Ovary (tissue), 9 donors: ENCODE results near the gene RSF1. TPM values are rescaled to one million over a fixed set of nuclear protein-coding genes. Genes with fewer than 3 reads are reported as not detected.

Experiments
- DNase-seq, 5 donors: peaks; one replicate each; pipeline ENCODE4 v3.0.0-alpha.2; 2019 to 2020
- H3K27ac ChIP-seq, 2 donors: fragments of 200-600 bp; one replicate each; pipeline versions ENCODE4 v1.5.1 to v1.8.0; 2019 to 2022
- H3K27me3 ChIP-seq: fragments of 200-600 bp; one replicate; pipeline ENCODE4 v1.8.0; 2022
- H3K36me3 ChIP-seq: fragments of 200-600 bp; sonication (generic); one replicate; pipeline ENCODE4 v1.5.1; 2019
- H3K4me1 ChIP-seq: one replicate; pipeline ENCODE4 v1.8.1; 2013; ENCODE audit warnings: mild to moderate bottlenecking, moderate library complexity; ENCODE audit not compliant: insufficient read depth
- H3K4me3 ChIP-seq: fragments of 200-600 bp; sonication (generic); one replicate; pipeline ENCODE4 v1.5.1; 2017
- H3K9me3 ChIP-seq, 2 donors: fragments of 200-600 bp in 1 of 2; sonication (generic) in 1 of 2; one replicate each; pipeline versions ENCODE4 v1.5.1 to v1.8.1; 2013 to 2019; ENCODE audit warnings: mild to moderate bottlenecking in 1 of 2, moderate library complexity in 1 of 2
- CTCF ChIP-seq, 3 donors: fragments of 450-650 bp in 2 of 3; fragments of 200-600 bp in 1 of 3; IDR thresholded peaks; one replicate each; pipeline versions ENCODE4 v1.5.1 to v1.8.0; 2016 to 2022; ENCODE audit warnings: antibody characterized with exemption in 3 of 3, mild to moderate bottlenecking in 1 of 3
- EP300 ChIP-seq: sonication (generic); formaldehyde crosslinking; IDR thresholded peaks from one replicate; pipeline ENCODE4 v1.6.1; 2017; ENCODE audit warnings: antibody characterized with exemption
- POLR2A ChIP-seq: fragments of 450-650 bp; IDR thresholded peaks from one replicate; pipeline ENCODE4 v1.6.1; 2017; ENCODE audit warnings: antibody characterized with exemption, mild to moderate bottlenecking, moderate library complexity
- WGBS, 3 donors: extraction: QIAGEN DNeasy Blood & Tissue Kit in 1 of 3; methylation state at CpG; one replicate each; pipeline versions ENCODE4 v1.1.5 to v1.1.7; 2013 to 2017; 5-methylcytosine and 5-hydroxymethylcytosine counted together
- intact Hi-C, 4 donors: fragments of 100-400 bp; cut with DNase I; formaldehyde crosslinking; loops; one replicate each; pipeline versions ENCODE4 v1.11.0 to v1.15.1; 2022 to 2023
- polyA plus RNA-seq, 2 donors: library from polyadenylated mRNA; stranded (reverse); fragments of 200-250 nt in 1 of 2; fragments of 350-450 nt in 1 of 2; fragmentation: Illumina TruSeq in 1 of 2; extraction: RNeasy Lipid Tissue Mini Kit (QIAGEN cat#74804) in 1 of 2; gene quantifications; one replicate each; pipeline ENCODE4 v1.2.3, GENCODE V29; 2013 to 2014
- total RNA-seq, 7 donors: library from RNA; depleted of rRNA in 2 of 7; stranded (reverse); fragments of >200 nt in 2 of 7; fragmentation: NEBNext Ultra II Directional in 3 of 7; extraction: Animal tissue kit (Norgen Biotek cat#: 25700) in 3 of 7; gene quantifications; one replicate each; pipeline versions ENCODE4 v1.1.0 to v1.2.4, GENCODE V29; 2016 to 2023
- donor health status: DM: no; HTN: no; CAD: no; lungs with moderate emphysema.
- donor health status: DM: no; HTN: no; CAD: no.
- donor health status: Bipolar disorder and iron deficiency.
- donor health status: DM: yes; HTN: yes; CAD: no.
- donor health status: DM: no; HTN: no; CAD: no.
- donor health status: DM: yes; HTN: yes; CAD: no.

The RSF1 gene
- total and polyA plus RNA-seq, 9 donors: 14.8 to 89.2 (median 76.4) TPM

- 56 to 69% (median 58%) methylated on average over 2 of the region's 2 CpGs for WGBS, 3 donors
- Histone ChIP-seq H3K9me3 (no peaks in the 10 kb centered on the region), H3K4me1 (no peaks in the 10 kb centered on the region), H3K27ac (no peak overlapping the region), H3K4me3 (no peak overlapping the region), H3K27me3 (no peaks in the 10 kb centered on the region), H3K36me3 (no peaks in the 10 kb centered on the region)
- TF ChIP-seq POLR2A (no peak), CTCF (IDR thresholded peaks at IDR 0.05) (no peak), EP300 (no peak)
- no peak for DNase-seq
- intact Hi-C loops: no loop called here
Observed at GRCh38 chr11:77669848-77670511, 150.5 kb downstream of the RSF1 start.

GRCh38 chr11:77668760-77669159, 151.8 kb downstream of the RSF1 start:
- no peaks in the 10 kb centered on the region for H3K4me1 ChIP-seq
- no peaks in the 10 kb centered on the region for H3K27me3 ChIP-seq
- no peak overlapping the region for H3K4me3 ChIP-seq
- no peaks in the 10 kb centered on the region for H3K36me3 ChIP-seq
- no peaks in the 10 kb centered on the region for H3K9me3 ChIP-seq
- DNase-seq: no peak
- intact Hi-C loops: no loop called here
- TF ChIP-seq POLR2A: no peak
- TF ChIP-seq CTCF (IDR thresholded peaks at IDR 0.05): no peak
- no peak for TF ChIP-seq EP300
- H3K27ac ChIP-seq: no peak overlapping the region
- WGBS, 3 donors: 82 to 90% (median 85%) methylated on average over 3 of the region's 3 CpGs

GRCh38 chr11:77665240-77665965, 155.1 kb downstream of the RSF1 start:
- Histone ChIP-seq H3K9me3 (no peaks in the 10 kb centered on the region), H3K36me3 (no peaks in the 10 kb centered on the region), H3K27me3 (no peaks in the 10 kb centered on the region), H3K4me3 (no peak overlapping the region), H3K27ac (no peak overlapping the region), H3K4me1 (no peaks in the 10 kb centered on the region)
- intact Hi-C loops: no loop called here
- 40 to 63% (median 47%) methylated on average over 7 of the region's 7 CpGs for WGBS, 3 donors
- no peak for TF ChIP-seq POLR2A
- no peak for TF ChIP-seq CTCF (IDR thresholded peaks at IDR 0.05)
- TF ChIP-seq EP300: no peak
- DNase-seq: no peak

- Histone ChIP-seq H3K9me3 (no peaks in the 10 kb centered on the region), H3K36me3 (no peaks in the 10 kb centered on the region), H3K27me3 (no peaks in the 10 kb centered on the region), H3K4me1 (no peaks in the 10 kb centered on the region), H3K27ac (no peak overlapping the region), H3K4me3 (no peak overlapping the region)
- TF ChIP-seq POLR2A (no peak), CTCF (IDR thresholded peaks at IDR 0.05) (no peak), EP300 (no peak)
- DNase-seq: no peak
- intact Hi-C loops: no loop called here
- WGBS, 3 donors: 87 to 89% (median 89%) methylated on average over 3 of the region's 3 CpGs
Observed at GRCh38 chr11:77661670-77662069, 158.9 kb downstream of the RSF1 start.
